GM18907 (cell line): Measurements from ENCODE around the gene MRPL17.

ENCODE experiments used
- ATAC-seq: cut with Tn5 transposase; IDR thresholded peaks from one replicate; pipeline ENCODE4 v1.9.1; 2021; ENCODE audit warnings: mild to moderate bottlenecking, moderate library complexity; ENCODE audit not compliant: unreplicated experiment

MRPL17 gene

DNA sequence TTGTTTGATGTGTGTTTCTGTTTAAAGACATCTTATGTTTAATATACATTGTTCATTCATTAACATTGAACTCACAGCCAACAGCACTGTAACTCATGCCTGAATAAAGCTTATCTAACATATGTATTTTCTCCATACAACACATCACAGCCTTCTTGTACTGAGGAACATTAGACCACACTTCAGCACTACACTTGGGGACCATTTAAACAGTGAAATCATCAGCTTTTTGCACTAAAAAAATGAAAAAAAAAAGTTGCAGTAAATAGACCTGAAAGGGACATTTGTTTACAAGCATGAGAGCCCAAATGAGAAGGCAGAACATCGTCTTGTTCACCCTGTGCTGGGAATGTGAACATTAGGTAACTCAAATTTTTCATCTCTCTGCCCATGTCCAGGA, 48.6 kb downstream of the MRPL17 start:
- no peak for ATAC-seq

DNA sequence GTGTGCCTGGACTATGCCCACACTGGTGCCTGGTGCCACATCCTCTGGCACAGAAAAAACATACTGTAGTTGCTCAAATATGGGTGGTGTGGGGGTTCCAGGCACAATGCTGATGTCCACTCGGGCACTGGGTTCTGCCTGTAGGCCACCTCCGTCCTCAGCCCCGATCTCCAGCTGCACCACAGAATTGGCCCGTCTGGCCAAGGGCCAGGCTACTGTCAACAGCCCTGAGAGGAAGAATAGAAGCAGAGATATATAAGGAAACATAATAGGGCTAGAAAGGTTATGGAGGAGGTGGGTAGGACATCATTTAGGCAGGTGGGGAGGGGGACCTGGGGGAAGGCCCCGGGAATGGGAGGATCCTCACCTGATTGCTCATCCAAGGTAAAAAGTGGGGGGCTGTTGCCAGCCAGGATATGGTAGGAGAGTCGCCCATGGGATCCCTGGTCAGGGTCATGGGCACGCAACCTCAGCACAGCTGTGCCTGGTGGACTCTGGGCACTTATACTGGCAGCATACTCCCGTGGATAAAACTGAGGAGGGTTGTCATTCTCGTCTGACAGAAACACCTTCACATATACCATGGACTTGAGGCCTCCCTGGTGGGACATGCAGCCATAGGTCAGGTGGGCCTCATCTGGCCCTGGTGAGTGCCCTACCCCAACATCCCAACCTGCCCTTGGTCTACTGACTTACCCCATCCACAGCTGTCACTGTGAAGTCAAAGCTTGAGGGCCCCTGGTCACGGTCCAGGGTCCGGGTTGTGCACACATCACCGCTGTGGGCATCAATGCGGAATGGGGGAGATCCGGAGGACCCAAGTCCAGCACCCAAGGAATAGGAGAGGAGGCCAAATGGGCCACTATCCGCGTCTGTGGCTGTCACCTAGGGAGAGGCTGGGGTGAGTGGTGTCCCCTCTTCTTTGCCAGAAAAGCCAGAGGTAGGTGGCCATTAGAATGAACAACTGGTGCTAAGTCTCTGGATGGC, 49.4 kb downstream of the MRPL17 start:
- no peak for ATAC-seq

DNA sequence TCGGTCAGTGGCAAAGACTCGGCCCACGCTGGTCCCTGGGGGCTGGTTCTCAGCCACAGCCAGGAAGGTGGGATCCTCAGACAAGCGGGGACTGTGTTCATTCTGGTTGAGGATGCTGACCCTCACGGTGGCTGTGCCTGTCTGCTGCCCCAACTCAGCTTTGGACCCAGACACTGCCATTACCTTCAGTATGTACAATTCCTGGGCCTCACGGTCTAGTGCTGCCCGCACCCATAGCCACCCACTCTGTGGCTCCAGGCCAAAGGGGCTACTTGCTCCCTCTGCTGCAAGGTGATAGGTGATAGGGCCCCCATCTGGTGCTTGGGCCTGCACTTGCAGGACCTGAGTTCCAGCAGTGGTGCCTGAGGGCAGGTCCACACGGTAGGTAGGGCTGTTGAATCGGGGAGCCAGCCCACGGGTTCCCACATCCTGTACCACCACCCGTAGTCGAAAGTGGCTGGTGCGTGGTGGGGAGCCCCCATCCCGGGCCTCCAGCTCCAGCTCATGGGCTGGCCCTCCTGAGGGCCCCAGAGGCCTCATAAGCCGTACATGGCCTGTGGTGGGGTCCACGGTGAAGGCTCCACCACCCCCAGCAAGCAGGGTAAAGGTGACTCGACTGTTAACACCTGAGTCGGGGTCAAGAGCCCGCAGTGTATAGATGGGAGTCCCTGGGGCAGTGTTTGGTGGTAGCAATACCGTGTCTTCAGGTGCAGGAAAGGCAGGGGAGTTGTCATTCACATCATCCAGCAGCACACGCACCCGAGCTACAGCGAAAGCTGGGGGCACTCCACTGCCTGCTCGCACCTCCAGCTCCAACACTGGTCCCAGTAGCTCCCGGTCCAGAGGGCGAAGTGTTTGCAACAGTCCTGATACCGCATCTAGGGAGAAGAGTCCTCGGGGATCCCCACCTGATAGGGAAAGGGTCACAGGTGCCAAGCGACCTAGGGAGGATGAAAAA, 50.7 kb downstream of the MRPL17 start:
- no peak for ATAC-seq

DNA sequence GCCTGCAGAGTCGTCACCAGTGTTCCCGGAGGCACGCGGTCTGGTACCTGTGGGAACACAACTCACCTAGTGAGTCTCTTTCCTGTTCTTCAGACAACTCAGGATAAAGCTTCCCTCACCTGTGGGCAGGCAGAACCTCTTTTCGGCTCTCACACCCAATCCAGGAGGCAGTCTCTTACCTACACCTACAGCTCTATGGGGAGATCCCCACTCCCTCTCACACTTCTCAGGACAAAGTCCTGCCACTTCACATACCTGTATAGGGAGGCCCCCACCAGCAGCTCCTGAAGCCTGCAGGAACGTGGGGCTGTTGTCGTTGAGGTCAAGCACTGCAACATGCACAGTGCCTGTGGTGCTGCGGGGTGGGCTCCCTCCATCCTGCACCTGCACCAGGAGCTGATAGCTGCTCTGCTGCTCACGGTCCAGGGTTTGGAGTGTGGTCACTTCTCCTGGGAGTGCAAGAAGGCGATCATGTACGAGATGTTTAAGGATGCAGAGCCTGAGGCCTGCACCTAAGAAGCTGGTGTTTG, 51.7 kb downstream of the MRPL17 start:
- ATAC-seq, result no peak

DNA sequence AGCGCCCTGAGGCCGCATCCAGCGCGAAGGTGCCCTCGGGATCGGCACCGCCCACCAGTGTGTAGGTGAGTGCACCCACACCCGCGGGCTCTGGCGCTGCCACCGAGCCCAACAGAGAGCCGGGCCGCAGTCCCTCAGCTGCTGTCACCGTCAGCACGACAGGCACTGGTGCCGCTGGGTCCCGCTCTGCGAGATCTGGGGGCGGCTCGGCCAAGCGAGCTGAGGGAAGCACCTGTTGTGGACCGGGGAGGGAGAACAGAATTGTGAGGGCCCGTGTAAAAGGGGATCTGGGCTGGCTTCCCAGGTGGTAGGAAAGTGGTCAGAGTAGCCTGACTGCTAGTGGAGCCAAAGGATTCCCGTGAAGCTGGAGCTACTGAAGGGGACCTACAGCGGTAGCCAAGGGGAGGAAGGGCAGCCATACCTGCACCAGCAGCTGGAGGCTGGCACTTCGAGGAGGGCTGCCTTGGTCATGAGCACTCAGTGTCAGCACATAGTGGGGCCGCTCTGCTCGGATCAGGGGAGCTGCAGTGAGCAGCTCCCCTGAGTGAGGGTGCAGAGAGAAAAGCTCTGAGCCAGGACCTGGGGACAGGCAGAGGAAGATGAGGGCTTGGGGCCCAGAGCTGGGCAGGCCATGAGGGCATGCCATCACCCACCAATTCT, 52.4 kb downstream of the MRPL17 start:
- no peak for ATAC-seq
